A673 (cell line): ENCODE measurements around the gene THADA.

Experiments
- CTCF ChIP-seq: fragments of 300-800, 200-600 bp; sonication (generic); conservative IDR thresholded peaks from 2 replicates; pipeline ENCODE4 v1.5.1; 2017; ENCODE audit warnings: low read depth, mild to moderate bottlenecking, antibody characterized with exemption, low read length, moderate library complexity, mixed read lengths
- EZH2 ChIP-seq: fragments of 200-600 bp; sonication (generic); IDR thresholded peaks from 2 replicates; pipeline ENCODE4 v1.6.1; 2017; ENCODE audit warnings: borderline replicate concordance, low read depth, mild to moderate bottlenecking, mixed read lengths, antibody characterized with exemption, low read length; ENCODE audit not compliant: poor library complexity, severe bottlenecking

GRCh38 chr2:43312755-43313641, 282.8 kb downstream of the THADA start:
- TF ChIP-seq CTCF (no peak), EZH2 (no peak)
